Loucy (cell line): ENCODE results near the gene CRYAA.

Source experiments
- H2AFZ ChIP-seq: fragments of 200-600 bp; sonication (generic); 2 replicates; pipeline ENCODE4 v1.6.0; 2016; ENCODE audit warnings: antibody characterized with exemption, mild to moderate bottlenecking, low read length, moderate library complexity
- H3F3A ChIP-seq: fragments of 200-600 bp; 2 replicates; pipeline ENCODE4 v1.6.0; 2016; ENCODE audit warnings: antibody characterized with exemption, low read depth, mild to moderate bottlenecking
- H3K27me3 ChIP-seq: fragments of 200-600 bp; sonication (generic); 2 replicates; pipeline ENCODE4 v1.6.1; 2014; ENCODE audit warnings: low read length, mild to moderate bottlenecking; ENCODE audit not compliant: insufficient read depth, poor library complexity, severe bottlenecking
- H3K36me3 ChIP-seq: fragments of 200-600 bp; sonication (generic); 2 replicates; pipeline ENCODE4 v1.6.1; 2016; ENCODE audit warnings: low read length; ENCODE audit not compliant: insufficient read depth
- H3K4me1 ChIP-seq: fragments of 200-600 bp; sonication (generic); 2 replicates; pipeline ENCODE4 v1.5.1; 2014; ENCODE audit warnings: low read length, mild to moderate bottlenecking; ENCODE audit not compliant: insufficient read depth, poor library complexity, severe bottlenecking
- H3K4me2 ChIP-seq: fragments of 200-600 bp; sonication (generic); 2 replicates; pipeline ENCODE4 v1.6.0; 2014; ENCODE audit warnings: antibody characterized with exemption, low read length, low read depth, mild to moderate bottlenecking; ENCODE audit not compliant: poor library complexity, severe bottlenecking
- H3K4me3 ChIP-seq: fragments of 200-600 bp; sonication (generic); 2 replicates; pipeline ENCODE4 v1.5.1; 2014; ENCODE audit warnings: low read length, mild to moderate bottlenecking, mixed read lengths; ENCODE audit not compliant: poor library complexity, severe bottlenecking
- H3K79me2 ChIP-seq: fragments of 200-600 bp; sonication (generic); 2 replicates; pipeline ENCODE4 v1.6.1; 2014; ENCODE audit warnings: low read length; ENCODE audit not compliant: insufficient read depth
- H3K9ac ChIP-seq: fragments of 200-600 bp; sonication (generic); 2 replicates; pipeline ENCODE4 v1.6.0; 2014; ENCODE audit warnings: mild to moderate bottlenecking, low read depth, low read length, moderate library complexity; ENCODE audit not compliant: poor library complexity, severe bottlenecking
- H3K9me2 ChIP-seq: fragments of 200-600 bp; sonication (generic); replicated peaks from 2 replicates; pipeline ENCODE4 v1.6.1; 2016; ENCODE audit warnings: low read depth, low read length, mixed read lengths
- H3K9me3 ChIP-seq: fragments of 200-600 bp; sonication (generic); 2 replicates; pipeline ENCODE4 v1.6.1; 2014; ENCODE audit warnings: mild to moderate bottlenecking, antibody characterized with exemption, low read length, low read depth; ENCODE audit not compliant: insufficient read depth
- H4K20me1 ChIP-seq: fragments of 200-600 bp; sonication (generic); 2 replicates; pipeline ENCODE4 v1.6.0; 2014; ENCODE audit warnings: antibody characterized with exemption, low read length, mild to moderate bottlenecking; ENCODE audit not compliant: insufficient read depth, poor library complexity, severe bottlenecking
- EZH2phosphoT487 ChIP-seq: fragments of 200-600 bp; IDR thresholded peaks from 2 replicates; pipeline ENCODE4 v1.6.1; 2018; ENCODE audit warnings: antibody characterized with exemption, mild to moderate bottlenecking, moderate library complexity, borderline replicate concordance
- TF ChIP-seq, protein P1 (sequence below): fragments of 200-600 bp; sonication (generic); conservative IDR thresholded peaks from 2 replicates; pipeline ENCODE4 v1.5.1; 2014; ENCODE audit warnings: mild to moderate bottlenecking, antibody characterized with exemption, low read length

The CRYAA gene

GRCh38 chr21:43190951-43191350 lies 22.1 kb downstream of the CRYAA start:
- Histone ChIP-seq H3K4me1 (no peaks in the 10 kb centered on the region), H3K36me3 (no peaks in the 10 kb centered on the region), H3K4me3 (no peak overlapping the region), H2AFZ (no peak overlapping the region), H3K9ac (no peak overlapping the region), H3F3A (no peaks in the 10 kb centered on the region), H3K9me3 (no peaks in the 10 kb centered on the region), H4K20me1 (no peaks in the 10 kb centered on the region), H3K79me2 (no peaks in the 10 kb centered on the region), H3K9me2 (no peaks in the 10 kb centered on the region), H3K4me2 (no peak overlapping the region), H3K27me3 (no peaks in the 10 kb centered on the region)
- TF ChIP-seq, protein P1, sequence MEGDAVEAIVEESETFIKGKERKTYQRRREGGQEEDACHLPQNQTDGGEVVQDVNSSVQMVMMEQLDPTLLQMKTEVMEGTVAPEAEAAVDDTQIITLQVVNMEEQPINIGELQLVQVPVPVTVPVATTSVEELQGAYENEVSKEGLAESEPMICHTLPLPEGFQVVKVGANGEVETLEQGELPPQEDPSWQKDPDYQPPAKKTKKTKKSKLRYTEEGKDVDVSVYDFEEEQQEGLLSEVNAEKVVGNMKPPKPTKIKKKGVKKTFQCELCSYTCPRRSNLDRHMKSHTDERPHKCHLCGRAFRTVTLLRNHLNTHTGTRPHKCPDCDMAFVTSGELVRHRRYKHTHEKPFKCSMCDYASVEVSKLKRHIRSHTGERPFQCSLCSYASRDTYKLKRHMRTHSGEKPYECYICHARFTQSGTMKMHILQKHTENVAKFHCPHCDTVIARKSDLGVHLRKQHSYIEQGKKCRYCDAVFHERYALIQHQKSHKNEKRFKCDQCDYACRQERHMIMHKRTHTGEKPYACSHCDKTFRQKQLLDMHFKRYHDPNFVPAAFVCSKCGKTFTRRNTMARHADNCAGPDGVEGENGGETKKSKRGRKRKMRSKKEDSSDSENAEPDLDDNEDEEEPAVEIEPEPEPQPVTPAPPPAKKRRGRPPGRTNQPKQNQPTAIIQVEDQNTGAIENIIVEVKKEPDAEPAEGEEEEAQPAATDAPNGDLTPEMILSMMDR: no peak
- no peak for TF ChIP-seq EZH2phosphoT487

- Histone ChIP-seq H3K9ac (no peak overlapping the region), H3F3A (no peaks in the 10 kb centered on the region), H3K36me3 (no peaks in the 10 kb centered on the region), H4K20me1 (no peaks in the 10 kb centered on the region), H2AFZ (no peak overlapping the region), H3K27me3 (no peaks in the 10 kb centered on the region), H3K4me2 (no peak overlapping the region), H3K4me3 (no peak overlapping the region), H3K9me3 (no peaks in the 10 kb centered on the region), H3K4me1 (no peaks in the 10 kb centered on the region), H3K79me2 (no peaks in the 10 kb centered on the region), H3K9me2 (no peaks in the 10 kb centered on the region)
- no peak for TF ChIP-seq EZH2phosphoT487
- TF ChIP-seq, protein P1: no peak
These were observed 22.7 kb downstream of the CRYAA start for GRCh38 chr21:43191521-43191920.

- H3K4me1 ChIP-seq: no peaks in the 10 kb centered on the region
- H3K79me2 ChIP-seq: no peaks in the 10 kb centered on the region
- no peaks in the 10 kb centered on the region for H3F3A ChIP-seq
- no peaks in the 10 kb centered on the region for H4K20me1 ChIP-seq
- no peaks in the 10 kb centered on the region for H3K27me3 ChIP-seq
- TF ChIP-seq, protein P1: no peak
- no peak for TF ChIP-seq EZH2phosphoT487
- H3K9me3 ChIP-seq: no peaks in the 10 kb centered on the region
- no peak overlapping the region for H3K4me2 ChIP-seq
- no peak overlapping the region for H3K4me3 ChIP-seq
- no peak overlapping the region for H2AFZ ChIP-seq
- H3K9me2 ChIP-seq: no peaks in the 10 kb centered on the region
- H3K36me3 ChIP-seq: no peaks in the 10 kb centered on the region
- no peak overlapping the region for H3K9ac ChIP-seq
These were observed 23.2 kb downstream of the CRYAA start for GRCh38 chr21:43191971-43192370.
